Stimulated activated naive B cell treated with anti-CD40 and anti-IgM and Interleukin-4, amounts not matched to agents 10 μg/mL and 1 μg/mL and 100 μg/mL, for 72 hours (primary cell): ENCODE measurements around the gene C9orf85.
"Not testable (repeated sequence)": the region's sequence is repeated elsewhere in the genome, so short reads cannot be mapped to it uniquely, and the experiment has no call there.

Experiments
- ATAC-seq, 2 donors: fragments of 150-1000 bp; cut with Tn5 transposase; replicated peaks; 2 replicates each; pipeline ENCODE4 v1.10.0; 2021; ENCODE audit warnings: moderate library complexity in 1 of 2
- DNase-seq: peaks from one replicate; pipeline ENCODE4 v3.0.0; 2021
- H3K27ac Mint-ChIP-seq: one replicate; pipeline ENCODE4 v1.8.0; 2022; ENCODE audit warnings: mild to moderate bottlenecking, mixed read lengths
- H3K27me3 Mint-ChIP-seq, 2 donors: one replicate each; pipeline ENCODE4 v1.8.0; 2022; ENCODE audit warnings: mixed read lengths in 2 of 2
- H3K36me3 Mint-ChIP-seq, 2 donors: one replicate each; pipeline ENCODE4 v1.8.0; 2022; ENCODE audit warnings: mixed read lengths in 2 of 2, mild to moderate bottlenecking in 1 of 2
- H3K4me1 Mint-ChIP-seq, 2 donors: one replicate each; pipeline ENCODE4 v1.8.0; 2022; ENCODE audit warnings: mixed read lengths in 2 of 2, mild to moderate bottlenecking in 1 of 2
- H3K4me3 Mint-ChIP-seq, 2 donors: one replicate each; pipeline ENCODE4 v1.8.0; 2022; ENCODE audit warnings: mild to moderate bottlenecking in 2 of 2, mixed read lengths in 2 of 2, moderate library complexity in 1 of 2
- H3K9me3 Mint-ChIP-seq, 2 donors: one replicate each; pipeline ENCODE4 v1.8.0; 2022; ENCODE audit warnings: mixed read lengths in 2 of 2, mild to moderate bottlenecking in 1 of 2

The C9orf85 gene

DNA sequence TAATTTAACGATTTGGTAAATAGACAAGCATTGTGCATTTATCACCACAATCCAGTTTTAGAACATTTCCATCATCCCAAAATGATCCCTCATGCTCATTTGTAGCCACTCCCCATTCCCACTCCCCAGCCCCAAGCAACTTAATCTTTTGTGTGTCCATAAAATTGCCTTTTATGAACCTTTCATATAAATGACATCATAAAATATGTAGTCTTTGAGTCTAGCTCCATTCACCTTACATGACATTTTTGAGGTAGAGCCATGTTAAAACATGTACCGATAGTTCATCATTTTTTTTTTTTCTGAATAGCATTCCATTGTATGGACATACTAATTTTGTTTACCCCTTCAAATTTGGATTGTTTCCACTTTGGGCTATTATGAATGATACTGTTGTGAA, 70.5 kb downstream of the C9orf85 start:
- Mint-ChIP-seq H3K27ac (no peak overlapping the region), H3K4me3 (no peak overlapping the region), H3K27me3 (no peaks in the 10 kb centered on the region), H3K4me1 (no peaks in the 10 kb centered on the region), H3K36me3 (peaks cover 6 to 23% of the 10 kb centered on the region in 2 donors), H3K9me3 (no peaks in the 10 kb centered on the region)
- DNase-seq (no peak), ATAC-seq (no peak)

DNA sequence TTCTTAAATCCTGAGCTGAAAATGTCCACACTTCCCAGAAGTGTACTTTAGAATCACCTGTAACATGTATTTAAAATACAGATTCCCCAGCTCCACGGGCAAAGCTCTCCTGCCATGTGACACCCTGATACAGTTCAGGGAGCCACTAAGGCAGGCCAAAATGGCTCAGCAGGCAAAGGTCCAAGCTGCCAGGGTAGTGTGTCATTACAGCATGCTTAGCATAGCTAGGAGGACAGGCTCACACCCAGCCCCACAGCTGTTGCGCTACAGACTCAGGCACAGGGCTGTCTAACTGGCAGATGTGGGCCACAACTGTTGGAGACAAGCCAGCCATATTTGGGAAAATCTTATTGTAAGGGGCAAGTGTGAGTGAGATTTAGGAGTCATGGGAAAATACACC, 73.0 kb downstream of the C9orf85 start:
- Mint-ChIP-seq H3K9me3 (no peaks in the 10 kb centered on the region), H3K4me1 (no peaks in the 10 kb centered on the region), H3K4me3 (no peak overlapping the region), H3K36me3 (peaks cover 5 to 23% of the 10 kb centered on the region in 2 donors), H3K27me3 (no peaks in the 10 kb centered on the region), H3K27ac (no peak overlapping the region)
- ATAC-seq (no peak), DNase-seq (no peak)

DNA sequence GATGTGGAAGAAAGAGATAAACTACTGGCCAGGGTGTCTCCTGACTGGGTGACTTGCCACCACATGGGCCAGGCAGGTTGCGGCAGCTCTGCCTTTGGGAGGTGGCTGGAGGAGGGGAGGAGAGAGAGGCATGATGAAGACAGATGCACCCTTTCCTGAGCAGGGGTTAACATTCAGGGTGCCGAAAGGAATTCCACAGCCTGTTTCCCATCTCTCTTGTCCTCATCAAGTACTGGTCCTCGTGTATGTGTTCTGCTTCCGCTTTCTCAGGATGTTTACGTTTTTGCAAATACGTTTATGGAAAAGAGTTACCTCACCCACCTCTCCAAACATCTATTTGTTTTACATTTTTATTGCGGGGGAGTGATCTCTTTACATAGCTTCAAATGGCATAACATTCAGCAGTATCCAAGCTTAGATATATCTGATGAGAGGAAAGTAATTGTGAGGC, 73.4 kb downstream of the C9orf85 start:
- no peak for ATAC-seq
- no peaks in the 10 kb centered on the region for H3K27me3 Mint-ChIP-seq
- no peaks in the 10 kb centered on the region for H3K4me1 Mint-ChIP-seq
- H3K27ac Mint-ChIP-seq: no peak overlapping the region
- H3K4me3 Mint-ChIP-seq: no peak overlapping the region
- H3K9me3 Mint-ChIP-seq: no peaks in the 10 kb centered on the region
- no peak for DNase-seq
- peaks cover 5 to 23% of the 10 kb centered on the region in 2 donors for H3K36me3 Mint-ChIP-seq

DNA sequence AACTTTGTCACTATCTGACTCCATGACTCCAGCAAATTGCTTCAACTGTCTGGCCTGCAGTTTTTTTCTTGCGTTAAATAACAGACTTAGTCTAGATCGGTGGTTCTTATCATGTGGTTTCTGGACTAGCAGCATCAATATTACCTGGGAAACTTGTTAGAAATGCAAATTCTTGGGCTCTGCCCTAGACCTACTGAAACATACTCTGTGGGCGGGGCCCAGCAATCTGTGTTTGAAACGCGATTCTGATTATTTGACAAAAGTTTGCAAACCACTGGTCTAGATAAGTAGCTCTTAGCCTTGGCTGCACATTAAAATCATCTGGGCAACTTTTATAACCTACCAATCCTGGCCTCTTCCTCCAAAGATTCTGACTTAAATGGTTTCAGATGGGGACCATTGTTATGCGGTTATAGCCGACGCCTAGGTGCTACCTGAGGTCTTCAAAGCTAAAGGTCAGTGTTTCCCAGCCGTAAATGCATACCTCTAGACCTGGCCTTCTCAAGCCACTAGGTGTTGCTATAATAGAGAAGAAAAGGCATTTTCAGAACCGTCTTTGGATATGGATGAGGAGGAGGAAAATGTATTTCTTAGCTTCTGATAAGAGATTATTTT, 74.0 kb downstream of the C9orf85 start:
- Mint-ChIP-seq H3K27ac (no peak overlapping the region), H3K27me3 (no peaks in the 10 kb centered on the region)
- no peak for ATAC-seq

DNA sequence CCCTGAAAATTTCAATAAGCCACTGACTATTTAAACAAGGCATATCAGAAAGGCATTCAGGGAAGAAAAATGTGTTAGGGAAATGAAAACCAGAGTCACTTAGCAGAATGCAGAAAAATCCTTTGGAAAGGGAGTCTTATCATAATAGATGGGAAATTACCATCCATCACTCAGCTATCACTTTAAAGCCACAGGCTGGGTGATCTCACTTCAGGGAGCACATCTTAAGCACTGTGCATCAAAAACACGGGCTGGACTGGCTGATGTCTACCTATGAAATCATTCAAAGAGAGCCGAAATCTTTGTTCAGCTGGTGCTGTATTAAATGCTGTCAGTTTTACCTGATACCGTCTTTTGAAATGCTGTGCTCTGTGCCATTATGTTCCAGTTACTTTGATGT, 75.5 kb downstream of the C9orf85 start:
- H3K27me3 Mint-ChIP-seq: no peaks in the 10 kb centered on the region
- no peak overlapping the region for H3K4me3 Mint-ChIP-seq
- DNase-seq: no peak
- no peaks in the 10 kb centered on the region for H3K9me3 Mint-ChIP-seq
- no peak overlapping the region for H3K27ac Mint-ChIP-seq
- no peaks in the 10 kb centered on the region for H3K4me1 Mint-ChIP-seq
- ATAC-seq: no peak
- H3K36me3 Mint-ChIP-seq: peaks cover 5 to 23% of the 10 kb centered on the region in 2 donors

More for the DNA sequence above, 74.0 kb downstream of the C9orf85 start:
- Mint-ChIP-seq H3K9me3 (no peaks in the 10 kb centered on the region), H3K4me1 (no peaks in the 10 kb centered on the region), H3K4me3 (no peak overlapping the region), H3K36me3 (peaks cover 5 to 23% of the 10 kb centered on the region in 2 donors)
- DNase-seq: no peak

DNA sequence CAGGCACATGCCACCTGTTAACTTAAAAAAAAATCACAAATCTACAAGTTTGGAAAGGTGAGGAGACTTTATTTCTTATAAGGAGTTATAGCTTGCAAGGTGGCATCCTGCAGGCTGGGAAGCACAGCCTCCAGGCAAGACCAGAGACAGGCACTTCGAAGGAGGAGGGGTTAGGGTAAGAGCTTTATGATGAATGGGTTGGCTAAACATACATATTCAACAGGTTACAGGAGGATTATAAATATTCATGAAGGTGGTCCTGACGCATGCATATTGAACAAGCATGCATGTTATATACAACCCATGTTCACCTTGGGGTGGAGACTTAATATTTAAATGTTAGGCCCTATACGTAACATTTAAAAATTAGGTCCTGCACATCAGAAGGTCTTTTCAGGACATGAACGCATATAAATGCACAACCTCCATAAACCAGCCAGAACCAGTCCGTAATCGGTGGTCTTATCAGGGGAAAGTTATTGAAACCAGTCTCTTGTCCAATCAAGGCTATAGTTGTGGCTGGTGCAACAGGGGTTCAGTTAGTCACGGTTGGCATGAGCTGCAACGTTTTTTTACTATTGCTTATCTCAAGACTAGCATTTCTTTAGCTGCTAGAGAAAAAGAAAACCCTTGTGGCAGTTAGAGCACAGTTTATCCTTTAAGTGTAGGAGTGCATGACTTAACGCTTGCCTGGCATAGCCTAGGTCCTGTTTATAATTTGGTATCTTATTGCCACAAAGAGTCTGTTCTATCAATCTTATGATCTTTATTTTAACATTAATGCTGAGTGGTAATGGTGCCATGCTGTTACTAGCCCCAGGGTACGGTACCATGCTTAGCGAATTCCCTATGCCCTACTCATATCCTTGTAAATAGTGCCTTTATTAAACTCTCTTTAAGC, 76.3 kb downstream of the C9orf85 start:
- no peak for DNase-seq
- H3K4me3 Mint-ChIP-seq: no peak overlapping the region
- H3K27me3 Mint-ChIP-seq: no peaks in the 10 kb centered on the region
- H3K27ac Mint-ChIP-seq: no peak overlapping the region
- peaks cover 5 to 22% of the 10 kb centered on the region in 2 donors for H3K36me3 Mint-ChIP-seq
- no peaks in the 10 kb centered on the region for H3K9me3 Mint-ChIP-seq
- no peak for ATAC-seq
- H3K4me1 Mint-ChIP-seq: no peaks in the 10 kb centered on the region

DNA sequence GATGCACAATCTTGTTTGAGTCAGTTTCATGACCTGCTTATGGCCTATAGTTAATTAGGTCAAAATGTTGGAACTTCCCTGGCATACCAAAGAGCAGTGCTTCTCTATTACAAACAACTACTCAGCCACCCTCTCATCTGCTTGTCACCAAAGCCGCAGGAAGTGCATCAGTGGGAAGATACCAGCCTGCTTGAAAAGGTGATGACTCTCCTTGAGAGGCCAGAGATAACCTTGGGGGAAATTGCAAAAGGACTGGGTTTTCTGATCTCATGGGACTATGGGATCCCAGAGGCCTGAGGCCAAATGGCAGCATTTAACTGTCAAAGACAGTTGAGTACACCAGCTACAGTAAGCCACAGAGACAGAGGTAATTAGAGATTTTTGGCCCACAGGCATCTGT, 79.0 kb downstream of the C9orf85 start:
- Mint-ChIP-seq H3K36me3 (no peaks in the 10 kb centered on the region), H3K27ac (no peak overlapping the region), H3K9me3 (no peaks in the 10 kb centered on the region), H3K4me1 (no peaks in the 10 kb centered on the region), H3K4me3 (no peak overlapping the region), H3K27me3 (no peaks in the 10 kb centered on the region)
- ATAC-seq (peak; percentile 19 to 62), DNase-seq (no peak)

DNA sequence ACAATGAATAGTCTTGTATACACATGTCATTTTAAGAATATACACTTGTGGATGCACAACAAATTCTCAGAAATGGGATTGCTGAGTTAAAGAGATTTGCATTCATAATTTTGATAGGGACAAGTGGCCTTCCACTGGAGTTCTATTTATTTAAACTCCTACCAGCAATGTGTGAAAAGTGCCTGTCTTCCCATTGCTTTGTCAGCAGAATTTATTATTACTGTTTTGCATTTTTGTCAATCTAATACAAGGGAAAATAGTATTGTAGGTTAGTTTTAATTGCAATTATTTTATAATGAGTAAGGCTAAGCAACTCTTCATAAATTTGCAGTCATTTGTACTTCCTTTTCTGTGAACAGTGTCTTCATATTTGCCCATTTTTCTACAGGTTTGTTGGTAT, 94.0 kb downstream of the C9orf85 start:
- H3K4me3 Mint-ChIP-seq: no peak overlapping the region
- no peaks in the 10 kb centered on the region for H3K4me1 Mint-ChIP-seq
- H3K36me3 Mint-ChIP-seq: no peaks in the 10 kb centered on the region
- no peak overlapping the region for H3K27ac Mint-ChIP-seq
- ATAC-seq (no peak), DNase-seq (no peak)
- H3K27me3 Mint-ChIP-seq: no peaks in the 10 kb centered on the region
- no peaks in the 10 kb centered on the region for H3K9me3 Mint-ChIP-seq

DNA sequence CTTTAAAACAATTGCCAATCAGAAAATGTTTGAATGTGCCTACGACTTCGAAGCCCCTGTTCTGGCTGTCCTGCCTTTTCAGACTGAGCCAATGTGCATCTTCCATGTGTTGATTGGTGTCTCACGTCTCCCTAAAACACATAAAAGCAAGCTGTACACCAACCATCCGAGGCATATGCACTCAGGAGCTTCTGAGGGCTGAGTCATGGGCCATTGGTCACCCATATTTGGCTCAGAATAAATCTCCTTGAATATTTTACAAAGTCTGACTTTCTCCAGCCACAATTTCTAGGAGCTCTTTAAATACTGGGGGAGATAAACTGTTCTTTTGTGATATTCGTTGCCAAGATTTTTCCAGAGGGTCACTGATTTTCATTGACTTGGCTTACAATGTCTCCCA, 95.1 kb downstream of the C9orf85 start:
- ATAC-seq: no peak
- Mint-ChIP-seq H3K4me3 (no peak overlapping the region), H3K27me3 (no peaks in the 10 kb centered on the region), H3K4me1 (no peaks in the 10 kb centered on the region), H3K9me3 (no peaks in the 10 kb centered on the region), H3K36me3 (no peaks in the 10 kb centered on the region), H3K27ac (no peak overlapping the region)
- DNase-seq: no peak

DNA sequence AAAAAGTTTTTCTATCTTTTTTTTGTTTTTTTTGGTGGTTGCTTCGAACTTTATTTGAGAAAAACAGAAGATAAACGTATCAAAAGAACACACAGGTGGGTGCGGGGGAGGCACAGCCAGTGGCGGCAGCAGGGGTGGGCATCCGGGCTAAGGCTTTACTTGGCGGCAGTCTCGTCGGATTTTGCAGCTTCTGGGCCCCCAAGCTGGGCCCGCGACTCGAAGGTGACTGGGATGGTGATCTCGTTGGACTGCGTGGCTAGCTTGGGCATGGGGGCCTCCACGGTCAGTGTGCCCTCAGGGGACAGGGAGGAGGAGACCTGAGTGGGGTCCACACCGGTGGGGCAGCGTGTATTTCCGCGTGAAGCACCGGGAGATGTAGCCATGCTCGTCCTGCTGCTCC, 96.3 kb downstream of the C9orf85 start:
- not testable (repeated sequence) for ATAC-seq, H3K4me3 Mint-ChIP-seq, H3K36me3 Mint-ChIP-seq, H3K9me3 Mint-ChIP-seq, H3K27me3 Mint-ChIP-seq, H3K27ac Mint-ChIP-seq, DNase-seq, H3K4me1 Mint-ChIP-seq

DNA sequence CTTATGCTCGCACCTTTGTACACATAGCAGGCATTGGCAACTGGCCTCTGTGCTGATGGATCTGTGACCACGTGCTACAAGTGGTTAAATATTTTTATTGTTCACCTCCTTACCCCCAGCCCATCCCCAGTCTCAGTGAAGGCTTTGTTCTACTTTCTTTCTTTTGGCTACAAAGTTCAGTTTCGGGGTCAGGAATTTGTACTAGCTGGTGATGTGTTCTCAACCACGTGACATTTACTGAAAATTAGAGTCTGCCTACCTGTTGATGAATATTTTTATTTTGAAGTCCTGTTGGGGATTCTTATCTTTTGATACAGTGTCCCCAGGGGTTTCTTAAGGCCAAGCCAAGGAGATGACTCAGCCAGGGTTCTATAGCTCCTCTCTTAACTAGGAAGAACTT, 101.2 kb downstream of the C9orf85 start:
- H3K27ac Mint-ChIP-seq: no peak overlapping the region

DNA sequence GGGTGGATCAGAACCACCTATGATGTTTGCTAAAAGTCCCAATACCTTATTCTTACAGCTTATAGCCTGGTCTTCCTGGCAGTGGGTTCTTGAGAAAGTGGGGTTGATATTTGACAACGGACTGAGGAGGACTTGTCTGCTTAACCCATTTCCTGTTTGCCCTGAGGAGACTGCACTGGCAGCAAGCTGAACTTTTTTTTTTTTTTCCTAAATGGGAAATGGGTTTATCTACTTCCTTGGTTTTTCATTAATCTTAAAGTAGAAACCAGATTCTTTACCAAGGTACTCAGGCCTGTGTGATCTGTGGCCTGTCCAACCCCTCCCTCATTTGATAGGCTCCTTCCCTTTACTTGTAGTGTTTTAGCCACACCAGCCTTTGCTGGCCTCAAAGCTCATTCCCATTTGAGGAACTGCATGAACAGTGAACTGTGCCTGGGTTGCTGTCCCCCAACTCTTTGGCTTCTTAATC, 101.9 kb downstream of the C9orf85 start:
- no peak overlapping the region for H3K27ac Mint-ChIP-seq
- ATAC-seq (peak; percentile 33 to 41), DNase-seq (no peak)
- H3K4me3 Mint-ChIP-seq: peak overlapping the region in 1 of 2 donors; percentile 14
- no peaks in the 10 kb centered on the region for H3K36me3 Mint-ChIP-seq
- no peaks in the 10 kb centered on the region for H3K27me3 Mint-ChIP-seq
- H3K4me1 Mint-ChIP-seq: peaks cover 3 to 16% of the 10 kb centered on the region in 2 donors
- no peaks in the 10 kb centered on the region for H3K9me3 Mint-ChIP-seq

More for the DNA sequence above, 101.2 kb downstream of the C9orf85 start:
- H3K36me3 Mint-ChIP-seq: no peaks in the 10 kb centered on the region
- H3K4me1 Mint-ChIP-seq: peaks cover 3 to 16% of the 10 kb centered on the region in 2 donors
- no peaks in the 10 kb centered on the region for H3K9me3 Mint-ChIP-seq
- H3K4me3 Mint-ChIP-seq: no peak overlapping the region
- ATAC-seq (peak; percentile 64 to 72), DNase-seq (no peak)
- no peaks in the 10 kb centered on the region for H3K27me3 Mint-ChIP-seq

DNA sequence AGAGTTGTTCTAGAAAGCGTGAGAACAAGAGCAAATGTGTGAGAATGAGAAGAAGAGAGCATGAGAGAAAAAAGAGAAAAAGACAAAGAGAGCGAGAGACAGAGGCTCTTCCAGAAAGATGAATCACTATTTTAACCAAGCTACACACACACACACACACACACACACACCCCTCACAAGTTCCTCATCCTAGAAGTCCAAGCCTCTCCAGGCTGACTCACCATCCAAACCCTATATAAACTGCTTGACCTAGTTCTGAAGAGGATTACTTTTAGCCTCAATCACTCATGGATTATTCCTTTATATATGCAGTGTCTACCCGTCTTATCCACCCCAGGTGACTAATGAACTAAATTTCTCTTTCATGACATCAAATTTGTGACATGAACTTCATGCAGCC, 111.4 kb downstream of the C9orf85 start:
- Mint-ChIP-seq H3K36me3 (no peaks in the 10 kb centered on the region), H3K27ac (no peak overlapping the region), H3K9me3 (peaks cover 0 to 1% of the 10 kb centered on the region in 2 donors), H3K4me1 (peaks cover 0 to 3% of the 10 kb centered on the region in 2 donors), H3K4me3 (no peak overlapping the region), H3K27me3 (no peaks in the 10 kb centered on the region)
- ATAC-seq: no peak
- DNase-seq: no peak
